MM.1S (cell line): ENCODE measurements around the gene QRFPR.

ENCODE experiments used
- DNase-seq: peaks from one replicate; pipeline ENCODE4 v3.0.0-alpha.2; 2015
- H2AFZ ChIP-seq: fragments of 300-600 bp; sonication (generic); 2 replicates; pipeline ENCODE4 v1.6.0; 2016; ENCODE audit warnings: antibody characterized with exemption, low read length
- H3F3A ChIP-seq: fragments of 300-600 bp; sonication (generic); 2 replicates; pipeline ENCODE4 v1.6.1; 2016; ENCODE audit warnings: mild to moderate bottlenecking, antibody characterized with exemption, low read length, moderate library complexity, mixed read lengths; ENCODE audit not compliant: insufficient read depth
- H3K27ac ChIP-seq: fragments of 300-600 bp; sonication (generic); 2 replicates; pipeline ENCODE4 v1.5.1; 2016; ENCODE audit warnings: mild to moderate bottlenecking, low read length
- H3K27me3 ChIP-seq: fragments of 300-600 bp; sonication (generic); replicated peaks from 2 replicates; pipeline ENCODE4 v1.6.0; 2016; ENCODE audit warnings: low read length; ENCODE audit not compliant: insufficient read depth
- H3K36me3 ChIP-seq: fragments of 300-600 bp; sonication (generic); replicated peaks from 2 replicates; pipeline ENCODE4 v1.6.1; 2016; ENCODE audit warnings: mild to moderate bottlenecking, low read length, mixed read lengths; ENCODE audit not compliant: insufficient read depth
- H3K4me1 ChIP-seq: fragments of 300-600 bp; sonication (generic); 2 replicates; pipeline ENCODE4 v1.6.1; 2016; ENCODE audit warnings: low read length, mixed read lengths
- H3K4me2 ChIP-seq: fragments of 300-600 bp; sonication (generic); 2 replicates; pipeline ENCODE4 v1.6.0; 2016; ENCODE audit warnings: low read depth, low read length
- H3K4me3 ChIP-seq: fragments of 300-600 bp; sonication (generic); 2 replicates; pipeline ENCODE4 v1.5.1; 2016; ENCODE audit warnings: low read length, mixed read lengths
- H3K79me2 ChIP-seq: fragments of 300-600 bp; sonication (generic); 2 replicates; pipeline ENCODE4 v1.6.1; 2016; ENCODE audit warnings: mixed run types, low read length, mixed read lengths
- H3K9ac ChIP-seq: fragments of 300-600 bp; sonication (generic); 2 replicates; pipeline ENCODE4 v1.6.1; 2016; ENCODE audit warnings: low read length, mixed read lengths
- H3K9me2 ChIP-seq: fragments of 300-600 bp; sonication (generic); replicated peaks from 2 replicates; pipeline ENCODE4 v1.6.1; 2016; ENCODE audit warnings: mild to moderate bottlenecking, low read length, mixed read lengths; ENCODE audit not compliant: insufficient read depth
- H3K9me3 ChIP-seq: fragments of 300-600 bp; sonication (generic); replicated peaks from 2 replicates; pipeline ENCODE4 v1.6.1; 2016; ENCODE audit warnings: mild to moderate bottlenecking, low read length, mixed read lengths; ENCODE audit not compliant: insufficient read depth
- H4K20me1 ChIP-seq: fragments of 300-600 bp; sonication (generic); 2 replicates; pipeline ENCODE4 v1.6.1; 2016; ENCODE audit warnings: mild to moderate bottlenecking, low read length, moderate library complexity, mixed read lengths; ENCODE audit not compliant: insufficient read depth
- CTCF ChIP-seq: fragments of 300-600 bp; sonication (generic); IDR thresholded peaks from 2 replicates; pipeline ENCODE4 v1.5.1; 2016; ENCODE audit warnings: antibody characterized with exemption, low read length, mixed read lengths
- EZH2 ChIP-seq: fragments of 300-600 bp; sonication (generic); optimal IDR thresholded peaks from 2 replicates; pipeline ENCODE3; 2017; ENCODE audit warnings: low read depth, mild to moderate bottlenecking, antibody characterized with exemption, low read length, mixed read lengths
- EZH2phosphoT487 ChIP-seq: fragments of 300-600 bp; sonication (generic); IDR thresholded peaks from 2 replicates; pipeline ENCODE4 v1.6.1; 2018; ENCODE audit warnings: antibody characterized with exemption, low read length

Gene QRFPR

GRCh38 chr4:121376556-121376955 is 4.3 kb downstream of the QRFPR start:
- 0 out of 2 replicates have a peak, but pooled peaks cover 11% of the 10 kb centered on the region for H3K27me3 ChIP-seq
- H3K4me2 ChIP-seq: no peak overlapping the region
- H3K9me2 ChIP-seq: no peaks in the 10 kb centered on the region
- no peak overlapping the region for H3K9ac ChIP-seq
- no peaks in the 10 kb centered on the region for H3K9me3 ChIP-seq
- H3K27ac ChIP-seq: no peak overlapping the region
- H3K79me2 ChIP-seq: no peaks in the 10 kb centered on the region
- no peak overlapping the region for H3K4me3 ChIP-seq
- no peak for DNase-seq
- H3F3A ChIP-seq: no peaks in the 10 kb centered on the region
- H3K4me1 ChIP-seq: no peaks in the 10 kb centered on the region
- no peaks in the 10 kb centered on the region for H3K36me3 ChIP-seq
- no peaks in the 10 kb centered on the region for H4K20me1 ChIP-seq
- TF ChIP-seq EZH2: no peak
- no peak for TF ChIP-seq CTCF
- TF ChIP-seq EZH2phosphoT487: no peak
- H2AFZ ChIP-seq: no peak overlapping the region

GRCh38 chr4:121376097-121376496 is 4.7 kb downstream of the QRFPR start:
- Histone ChIP-seq H4K20me1 (no peaks in the 10 kb centered on the region), H3F3A (no peaks in the 10 kb centered on the region), H3K9me2 (no peaks in the 10 kb centered on the region), H3K36me3 (no peaks in the 10 kb centered on the region), H3K27me3 (0 out of 2 replicates have a peak, but pooled peaks cover 11% of the 10 kb centered on the region), H3K9ac (no peak overlapping the region), H3K4me1 (no peaks in the 10 kb centered on the region), H3K9me3 (no peaks in the 10 kb centered on the region), H2AFZ (no peak overlapping the region), H3K4me3 (no peak overlapping the region), H3K79me2 (no peaks in the 10 kb centered on the region), H3K4me2 (no peak overlapping the region), H3K27ac (no peak overlapping the region)
- TF ChIP-seq EZH2: no peak
- TF ChIP-seq EZH2phosphoT487: no peak
- TF ChIP-seq CTCF: no peak
- no peak for DNase-seq

- no peaks in the 10 kb centered on the region for H3K9me3 ChIP-seq
- no peak overlapping the region for H3K4me3 ChIP-seq
- no peak for TF ChIP-seq CTCF
- TF ChIP-seq EZH2phosphoT487: no peak
- no peak for TF ChIP-seq EZH2
- H3K4me2 ChIP-seq: no peak overlapping the region
- H3F3A ChIP-seq: no peaks in the 10 kb centered on the region
- DNase-seq: no peak
- no peak overlapping the region for H3K27ac ChIP-seq
- H2AFZ ChIP-seq: no peak overlapping the region
- no peaks in the 10 kb centered on the region for H3K36me3 ChIP-seq
- H3K9me2 ChIP-seq: no peaks in the 10 kb centered on the region
- H3K4me1 ChIP-seq: no peaks in the 10 kb centered on the region
- 0 out of 2 replicates have a peak, but pooled peaks cover 7% of the 10 kb centered on the region for H3K27me3 ChIP-seq
- no peak overlapping the region for H3K9ac ChIP-seq
- H3K79me2 ChIP-seq: no peaks in the 10 kb centered on the region
- H4K20me1 ChIP-seq: no peaks in the 10 kb centered on the region
Measured at GRCh38 chr4:121375262-121375661, 5.6 kb downstream of the QRFPR start.

GRCh38 chr4:121373841-121374240 is 7.0 kb downstream of the QRFPR start:
- Histone ChIP-seq H2AFZ (no peak overlapping the region), H3K9me3 (no peaks in the 10 kb centered on the region), H3K9me2 (no peaks in the 10 kb centered on the region), H3K4me1 (no peaks in the 10 kb centered on the region), H3K27ac (no peak overlapping the region), H3K79me2 (no peaks in the 10 kb centered on the region), H3K9ac (no peak overlapping the region), H3K36me3 (no peaks in the 10 kb centered on the region), H3K27me3 (no peaks in the 10 kb centered on the region), H4K20me1 (no peaks in the 10 kb centered on the region), H3F3A (no peaks in the 10 kb centered on the region), H3K4me3 (no peak overlapping the region), H3K4me2 (no peak overlapping the region)
- no peak for DNase-seq
- TF ChIP-seq EZH2 (no peak), EZH2phosphoT487 (no peak), CTCF (no peak)
